ENCODE data around the gene HDGFL2.

The HDGFL2 gene

DNA sequence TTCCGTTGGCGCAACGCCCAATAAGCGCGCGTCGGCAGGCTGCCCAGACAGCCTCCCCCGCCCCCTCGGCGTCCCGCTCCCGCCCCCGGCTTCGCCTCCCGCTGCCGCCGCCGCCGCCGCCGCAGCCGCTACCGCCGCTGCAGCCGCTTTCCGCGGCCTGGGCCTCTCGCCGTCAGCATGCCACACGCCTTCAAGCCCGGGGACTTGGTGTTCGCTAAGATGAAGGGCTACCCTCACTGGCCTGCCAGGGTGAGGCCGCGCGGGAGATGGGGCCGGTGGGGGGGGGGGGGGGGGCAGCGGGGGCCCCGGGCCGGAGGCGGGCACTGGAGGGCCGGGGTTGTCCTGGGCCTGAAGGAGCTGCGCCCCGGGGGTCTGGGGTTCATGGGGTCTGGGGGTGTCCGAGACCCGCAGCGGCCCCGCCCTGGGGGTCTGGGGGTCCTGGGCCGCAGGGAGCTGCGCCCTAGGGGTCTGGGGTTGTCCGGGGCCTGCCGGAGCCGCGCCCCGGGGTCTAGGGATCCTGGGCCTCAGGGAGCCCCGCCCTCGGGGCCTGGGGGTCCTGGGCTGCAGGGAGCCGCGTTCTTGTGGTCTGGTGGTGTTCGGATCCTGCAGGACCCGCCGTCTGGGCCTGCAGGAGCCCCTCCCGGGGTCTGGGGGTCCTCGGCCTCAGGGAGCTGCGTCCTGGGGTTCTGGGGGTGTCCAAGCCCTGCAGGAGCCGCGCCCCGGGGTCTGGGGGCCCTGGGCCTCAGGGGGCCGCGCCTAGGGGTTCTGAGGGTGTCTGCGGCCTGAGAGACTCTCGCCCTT is at the start of gene HDGFL2:
TSS of gene HDGFL2 (plus strand) at position 124 of the 801 bp plus-strand sequence. CDS start at position 178, 54 bp downstream.
- no peak for DNase-seq (ENCODE audit: low read depth, low spot score)

- DNase-seq (ENCODE audit: low read depth, low spot score), result no peak
Observed at GRCh38 chr19:4423416-4424126, 48.5 kb upstream of the HDGFL2 start.

GRCh38 chr19:4425537-4425936 is 46.6 kb upstream of the HDGFL2 start:
- DNase-seq (ENCODE audit: low read depth, low spot score), result no peak

DNA sequence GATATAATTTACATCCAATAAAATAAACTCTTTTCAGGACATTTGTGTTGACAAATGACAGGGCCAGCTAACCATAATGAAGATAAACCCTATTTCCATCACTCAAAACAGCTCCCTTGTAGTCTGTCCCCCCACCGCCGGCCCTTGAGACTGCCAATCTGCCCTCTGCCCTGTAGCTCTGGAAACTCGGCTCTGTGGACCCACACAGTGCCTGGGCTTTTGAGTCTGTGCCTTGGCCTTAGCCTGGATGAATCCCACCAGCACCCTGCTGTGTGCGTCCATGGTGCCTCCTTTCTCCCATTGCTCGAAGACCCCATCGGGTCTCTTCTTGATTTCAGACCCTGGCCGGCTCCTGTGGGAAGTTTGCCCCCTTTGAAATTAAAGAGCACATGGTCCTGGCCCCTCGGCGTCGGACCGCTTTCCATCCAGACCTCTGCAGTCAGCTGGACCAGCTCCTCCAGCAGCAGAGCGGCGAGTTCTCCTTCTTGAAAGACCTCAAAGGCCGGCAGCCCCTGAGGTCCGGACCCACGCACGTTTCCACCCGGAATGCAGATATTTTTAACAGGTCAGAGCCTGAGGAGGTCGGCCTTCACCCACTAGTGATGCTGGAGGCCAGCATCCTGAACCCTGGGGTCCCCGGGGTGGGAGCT is 43.6 kb upstream of the HDGFL2 start:
- no peak for DNase-seq (ENCODE audit: low read depth, low spot score)

GRCh38 chr19:4429256-4429655 is 42.8 kb upstream of the HDGFL2 start:
- no peak for DNase-seq (ENCODE audit: low read depth, low spot score)

- DNase-seq (ENCODE audit: low read depth, low spot score), result no peak
Observed at GRCh38 chr19:4429771-4430171, 42.3 kb upstream of the HDGFL2 start.

GRCh38 chr19:4430760-4431159 is 41.3 kb upstream of the HDGFL2 start:
- no peak for DNase-seq (ENCODE audit: low read depth, low spot score)

GRCh38 chr19:4431296-4431695 is 40.8 kb upstream of the HDGFL2 start:
- DNase-seq (ENCODE audit: low read depth, low spot score), result no peak

DNA sequence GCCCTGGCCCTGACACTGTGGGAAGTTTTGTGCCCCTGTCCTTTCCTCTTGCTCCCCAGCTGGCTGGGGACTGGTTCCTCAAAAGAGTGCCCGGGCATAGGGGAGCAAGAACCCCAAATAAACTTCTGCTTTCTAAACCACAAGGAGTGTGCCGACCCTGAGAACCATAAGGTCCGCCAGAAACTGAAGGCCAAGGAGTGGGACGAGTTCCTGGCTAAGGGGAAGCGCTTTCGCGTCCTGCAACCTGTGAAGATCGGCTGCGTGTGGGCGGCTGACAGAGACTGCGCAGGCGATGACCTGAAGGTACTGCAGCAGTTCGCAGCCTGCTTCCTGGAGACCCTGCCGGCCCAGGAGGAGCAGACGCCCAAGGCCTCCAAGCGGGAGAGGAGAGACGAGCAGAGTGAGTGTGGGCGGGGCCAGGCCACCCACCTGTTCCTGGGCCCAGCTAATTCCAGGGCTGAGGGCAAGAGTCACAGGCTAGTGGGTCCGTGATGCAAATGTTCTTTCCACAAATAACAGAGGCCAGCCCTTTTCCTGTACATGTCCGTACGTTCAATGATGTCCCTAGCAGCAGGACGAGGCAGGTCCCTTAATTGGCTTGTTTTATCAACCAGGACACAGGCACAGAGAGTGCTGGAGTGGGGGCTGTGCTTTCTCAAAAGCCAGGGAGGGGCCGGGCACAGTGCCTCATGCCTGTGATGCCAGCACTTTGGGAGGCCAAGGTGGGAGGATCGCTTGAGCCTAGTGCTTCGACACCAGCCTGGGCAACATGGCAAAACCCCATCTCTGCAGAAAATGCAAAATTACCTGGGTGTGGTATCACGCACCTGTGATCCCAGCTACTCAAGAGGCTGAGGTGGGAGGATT is 40.1 kb upstream of the HDGFL2 start:
- no peak for DNase-seq (ENCODE audit: low read depth, low spot score)

DNA sequence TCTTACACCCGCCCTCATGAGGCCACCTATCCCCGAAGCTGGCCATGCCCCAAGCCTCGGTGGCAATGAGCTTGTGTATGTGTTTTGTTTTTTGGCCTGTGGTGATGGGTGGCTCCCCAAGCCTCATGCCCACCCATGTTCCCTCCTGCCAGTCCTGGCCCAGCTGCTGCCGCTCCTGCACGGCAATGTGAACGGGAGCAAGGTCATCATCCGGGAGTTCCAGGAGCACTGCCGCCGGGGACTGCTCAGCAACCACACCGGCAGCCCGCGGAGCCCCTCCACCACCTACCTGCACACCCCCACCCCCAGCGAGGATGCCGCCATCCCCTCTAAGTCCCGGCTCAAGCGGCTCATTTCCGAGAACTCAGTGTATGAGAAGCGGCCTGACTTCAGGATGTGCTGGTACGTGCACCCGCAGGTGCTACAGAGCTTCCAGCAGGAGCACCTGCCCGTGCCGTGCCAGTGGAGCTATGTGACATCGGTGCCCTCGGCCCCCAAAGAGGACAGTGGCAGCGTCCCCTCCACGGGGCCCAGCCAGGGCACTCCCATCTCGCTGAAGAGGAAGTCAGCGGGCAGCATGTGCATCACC is 39.1 kb upstream of the HDGFL2 start:
- no peak for DNase-seq (ENCODE audit: low read depth, low spot score)

DNA sequence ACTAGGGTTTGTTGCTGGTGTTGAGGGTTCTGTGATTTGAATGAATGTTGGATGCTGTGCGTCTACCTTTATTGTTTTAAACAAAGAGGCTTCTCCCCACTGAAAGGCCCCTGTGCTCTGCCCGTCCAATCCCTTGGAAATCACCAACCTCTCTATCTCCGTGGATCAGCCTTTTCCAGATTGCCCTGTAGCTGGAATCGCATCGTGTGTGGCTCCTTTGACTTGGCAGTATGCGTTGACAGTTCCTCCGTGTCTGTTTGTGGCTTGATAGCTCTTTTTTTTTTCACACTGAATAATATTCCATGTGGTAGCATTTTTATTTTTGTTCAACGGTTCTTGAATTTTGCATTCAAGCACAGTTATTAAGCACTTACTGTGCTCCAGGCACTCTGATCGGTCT is 37.7 kb upstream of the HDGFL2 start:
- no peak for DNase-seq (ENCODE audit: low read depth, low spot score)

- no peak for DNase-seq (ENCODE audit: low read depth, low spot score)
Observed at GRCh38 chr19:4436231-4436630, 35.9 kb upstream of the HDGFL2 start.

GRCh38 chr19:4437103-4437502 is 35.0 kb upstream of the HDGFL2 start:
- DNase-seq (ENCODE audit: low read depth, low spot score), result no peak

GRCh38 chr19:4439243-4439642 is 32.9 kb upstream of the HDGFL2 start:
- no peak for DNase-seq (ENCODE audit: low read depth, low spot score)

GRCh38 chr19:4441994-4442818 is 29.9 kb upstream of the HDGFL2 start:
- no peak for DNase-seq (ENCODE audit: low read depth, low spot score)

DNA sequence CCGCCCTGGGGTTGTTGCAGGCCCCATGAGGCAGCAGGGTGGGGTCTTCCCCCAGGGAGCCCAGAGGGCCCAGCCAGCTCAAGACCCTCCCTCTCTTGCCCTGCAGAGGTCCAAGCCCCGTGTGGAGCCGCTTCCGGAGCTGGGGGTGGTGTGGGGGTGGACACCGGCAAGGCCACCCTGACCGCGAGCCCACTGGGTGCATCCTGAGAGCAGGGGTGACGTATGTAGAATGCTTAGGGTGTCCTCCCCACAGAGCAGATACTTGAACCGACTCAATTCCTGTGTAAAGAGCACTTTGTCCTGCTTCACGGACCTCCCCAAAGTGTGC is 29.3 kb upstream of the HDGFL2 start:
- no peak for DNase-seq (ENCODE audit: low read depth, low spot score)

DNA sequence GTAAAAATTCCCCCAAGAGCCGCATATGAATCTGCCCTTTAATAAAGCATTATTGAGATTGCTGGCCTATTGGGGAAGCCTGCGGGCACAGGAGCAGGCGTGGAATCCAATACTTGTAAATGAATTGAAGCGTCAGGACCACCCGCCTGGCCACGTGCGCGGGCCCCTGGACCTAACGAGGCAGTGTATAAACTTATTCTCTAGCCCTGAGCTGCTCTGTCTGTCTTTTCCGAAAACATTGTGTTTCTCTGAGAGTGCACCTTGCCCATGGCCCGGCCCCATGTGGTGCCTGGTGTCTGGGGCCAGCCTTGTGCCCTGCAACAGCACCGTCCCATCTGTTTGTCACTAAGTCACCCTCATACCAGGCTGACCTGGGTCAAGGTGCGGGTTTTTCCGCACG is 28.9 kb upstream of the HDGFL2 start:
- no peak for DNase-seq (ENCODE audit: low read depth, low spot score)

DNA sequence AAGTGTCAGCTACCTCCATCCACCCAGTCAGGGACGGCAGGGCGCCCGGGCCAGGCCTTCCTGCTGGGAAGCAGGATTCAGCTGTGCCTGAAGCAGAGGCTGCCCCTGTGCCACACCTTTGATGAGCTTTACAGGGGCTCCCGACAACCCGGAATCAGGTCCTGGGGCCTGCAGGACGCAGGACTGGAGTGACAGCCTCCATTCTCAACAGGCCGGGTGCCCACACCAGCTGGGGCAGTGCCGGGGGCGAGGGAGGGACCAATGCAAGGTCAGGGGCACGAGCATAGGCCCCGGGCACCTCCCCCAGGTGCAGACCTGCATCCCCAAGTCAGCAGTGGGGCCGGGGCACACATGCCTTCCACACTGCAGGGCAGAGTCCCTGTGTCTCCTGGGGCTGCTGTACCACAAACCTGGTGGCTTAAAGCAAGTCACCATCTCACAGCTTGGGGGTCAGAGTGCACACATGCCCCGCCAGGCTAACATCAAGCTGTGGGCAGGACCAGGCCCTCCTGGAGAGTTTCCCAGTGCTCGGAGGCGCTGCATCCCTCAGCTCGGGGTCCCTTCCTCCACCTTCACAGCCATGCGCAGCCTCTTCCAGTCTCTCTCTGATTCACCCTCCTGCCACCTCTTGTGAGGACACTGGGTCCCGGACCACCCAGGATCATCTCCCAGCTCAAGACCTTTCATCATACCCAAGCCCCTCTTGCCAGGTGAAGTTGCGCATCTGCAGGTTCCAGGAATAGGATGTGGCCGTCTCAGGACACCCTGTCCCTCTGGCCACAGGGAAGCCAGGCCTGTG is 27.9 kb upstream of the HDGFL2 start:
- DNase-seq (ENCODE audit: low read depth, low spot score), result no peak

Measured in smooth muscle cell of the brain vasculature (primary cell).